Kidney epithelial cell (primary cell): ENCODE measurements around the gene GABBR2. TPM values are rescaled to one million over a fixed set of nuclear protein-coding genes. Genes with fewer than 3 reads are reported as not detected.

ENCODE experiments used
- DNase-seq: peaks from one replicate; pipeline ENCODE4 v3.0.0-alpha.2; 2010; ENCODE audit warnings: low read depth
- H3K27me3 ChIP-seq: 2 replicates; pipeline ENCODE4 v1.6.0; 2011; ENCODE audit warnings: low read length; ENCODE audit not compliant: control insufficient read depth, insufficient read depth
- H3K36me3 ChIP-seq: 2 replicates; pipeline ENCODE4 v1.5.1; 2011; ENCODE audit warnings: low read length; ENCODE audit not compliant: control insufficient read depth, insufficient read depth
- H3K4me3 ChIP-seq: 2 replicates; pipeline ENCODE4 v1.5.1; 2011; ENCODE audit warnings: low read depth, mild to moderate bottlenecking, control low read depth, low read length
- total RNA-seq: library from RNA; depleted of rRNA; stranded (reverse); fragments of >200 nt; gene quantifications from 2 replicates; pipeline ENCODE4 v1.2.3, GENCODE V29; 2015
- TF ChIP-seq, protein P1 (sequence below): IDR thresholded peaks from 2 replicates; pipeline ENCODE4 v1.5.1; 2011; ENCODE audit warnings: mild to moderate bottlenecking, moderate library complexity, low read length, control low read depth, inconsistent platforms; ENCODE audit not compliant: insufficient read depth, poor library complexity, severe bottlenecking

GABBR2 gene
- total RNA-seq, 1 donor from 2014 or later: 10.8 TPM

DNA sequence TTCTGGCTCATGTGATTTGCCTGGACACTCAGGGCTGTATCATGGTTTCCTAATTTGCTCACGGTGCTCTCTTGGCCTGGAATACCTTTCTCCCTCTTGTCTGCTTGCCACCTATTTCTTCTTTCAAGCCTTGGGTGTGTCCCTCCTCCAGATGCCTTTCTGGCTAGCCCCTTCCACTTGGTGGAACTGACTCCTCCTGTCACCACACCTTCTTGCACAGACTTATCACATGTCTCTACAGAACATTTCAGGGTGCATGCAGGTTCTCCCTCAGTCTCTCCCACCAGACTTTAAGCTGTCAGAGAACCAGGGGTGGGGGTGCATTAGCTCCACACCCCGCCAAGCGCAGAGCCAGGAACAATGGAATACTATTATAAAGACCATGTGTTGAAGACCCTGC is 455.2 kb downstream of the GABBR2 start:
- Histone ChIP-seq H3K4me3 (peak overlapping the region; percentile 96), H3K27me3 (no peaks in the 10 kb centered on the region), H3K36me3 (no peaks in the 10 kb centered on the region)
- TF ChIP-seq, protein P1, sequence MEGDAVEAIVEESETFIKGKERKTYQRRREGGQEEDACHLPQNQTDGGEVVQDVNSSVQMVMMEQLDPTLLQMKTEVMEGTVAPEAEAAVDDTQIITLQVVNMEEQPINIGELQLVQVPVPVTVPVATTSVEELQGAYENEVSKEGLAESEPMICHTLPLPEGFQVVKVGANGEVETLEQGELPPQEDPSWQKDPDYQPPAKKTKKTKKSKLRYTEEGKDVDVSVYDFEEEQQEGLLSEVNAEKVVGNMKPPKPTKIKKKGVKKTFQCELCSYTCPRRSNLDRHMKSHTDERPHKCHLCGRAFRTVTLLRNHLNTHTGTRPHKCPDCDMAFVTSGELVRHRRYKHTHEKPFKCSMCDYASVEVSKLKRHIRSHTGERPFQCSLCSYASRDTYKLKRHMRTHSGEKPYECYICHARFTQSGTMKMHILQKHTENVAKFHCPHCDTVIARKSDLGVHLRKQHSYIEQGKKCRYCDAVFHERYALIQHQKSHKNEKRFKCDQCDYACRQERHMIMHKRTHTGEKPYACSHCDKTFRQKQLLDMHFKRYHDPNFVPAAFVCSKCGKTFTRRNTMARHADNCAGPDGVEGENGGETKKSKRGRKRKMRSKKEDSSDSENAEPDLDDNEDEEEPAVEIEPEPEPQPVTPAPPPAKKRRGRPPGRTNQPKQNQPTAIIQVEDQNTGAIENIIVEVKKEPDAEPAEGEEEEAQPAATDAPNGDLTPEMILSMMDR: no peak
- no peak for DNase-seq

GRCh38 chr9:98251551-98251950 is 457.2 kb downstream of the GABBR2 start:
- DNase-seq: no peak
- Histone ChIP-seq H3K4me3 (no peak overlapping the region), H3K27me3 (no peaks in the 10 kb centered on the region), H3K36me3 (no peaks in the 10 kb centered on the region)
- TF ChIP-seq, protein P1: no peak

DNA sequence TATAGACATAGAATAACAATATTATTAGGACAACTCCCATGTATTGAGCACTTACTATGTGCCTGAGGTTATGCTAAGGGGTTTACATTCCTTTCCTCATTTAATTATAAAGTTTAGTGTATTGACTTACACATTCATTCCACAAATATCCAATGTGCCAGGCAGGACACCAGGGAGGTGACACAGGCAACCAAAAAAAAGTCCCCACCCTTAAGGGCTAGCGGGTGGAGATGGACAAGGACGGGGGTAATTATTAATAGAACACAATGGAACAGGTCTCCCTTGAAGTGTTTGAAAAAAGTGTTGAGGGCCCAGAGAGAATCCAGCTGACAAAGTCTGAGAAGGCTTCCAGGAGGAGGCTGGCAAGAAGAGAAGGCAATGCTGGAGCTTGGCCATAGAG is 459.0 kb downstream of the GABBR2 start:
- TF ChIP-seq, protein P1: no peak
- no peaks in the 10 kb centered on the region for H3K36me3 ChIP-seq
- DNase-seq: no peak
- no peaks in the 10 kb centered on the region for H3K27me3 ChIP-seq
- no peak overlapping the region for H3K4me3 ChIP-seq

DNA sequence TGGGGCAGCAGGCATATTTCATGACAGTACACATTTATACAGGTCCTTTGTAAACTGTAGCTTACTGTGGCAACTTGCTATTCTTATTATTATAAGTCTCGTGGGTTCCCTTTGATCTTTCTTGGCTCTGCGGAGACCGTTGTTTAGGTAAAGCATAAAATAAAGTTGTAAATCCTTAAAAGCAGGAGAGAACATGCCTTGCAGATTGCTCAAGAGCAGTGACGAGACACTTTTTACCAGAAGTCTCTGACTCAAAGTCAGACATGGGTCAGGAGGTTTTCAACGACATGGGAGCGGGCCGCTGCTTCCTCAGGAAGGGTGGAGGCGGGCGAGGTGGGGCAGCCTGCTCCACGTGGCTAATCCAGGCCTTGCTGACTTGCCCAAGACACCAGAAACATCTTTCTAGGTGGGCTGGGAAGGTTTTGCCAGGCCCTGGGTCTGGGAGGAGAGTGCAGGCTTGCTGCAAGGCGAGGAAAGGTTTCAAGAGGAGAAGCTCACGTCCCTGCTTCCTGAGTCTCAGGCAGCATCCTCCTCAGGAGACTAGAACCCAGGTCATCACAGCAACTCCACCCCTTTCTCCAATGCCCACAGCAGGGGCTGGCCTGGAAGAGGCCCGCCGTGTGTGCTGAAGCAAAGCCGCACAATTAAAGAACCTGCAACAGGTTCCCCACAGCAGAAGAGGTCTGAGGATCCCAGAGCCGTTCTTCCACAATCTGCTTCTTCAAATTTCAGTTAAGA is 459.8 kb downstream of the GABBR2 start:
- Histone ChIP-seq H3K27me3 (no peaks in the 10 kb centered on the region), H3K4me3 (no peak overlapping the region), H3K36me3 (no peaks in the 10 kb centered on the region)
- peak; percentile 93 for DNase-seq
- TF ChIP-seq, protein P1: no peak

GRCh38 chr9:98247831-98248657 is 460.7 kb downstream of the GABBR2 start:
- Histone ChIP-seq H3K36me3 (no peaks in the 10 kb centered on the region), H3K27me3 (no peaks in the 10 kb centered on the region), H3K4me3 (no peak overlapping the region)
- TF ChIP-seq, protein P1: no peak
- no peak for DNase-seq
